H1 (cell line): ENCODE measurements around the gene TMA7B. TPM values are rescaled to one million over a fixed set of nuclear protein-coding genes. Genes with fewer than 3 reads are reported as not detected.

ENCODE experiments used
- CTCF ChIA-PET: fragments of 300-600 bp; sonication (Branson Sonifier 250); formaldehyde crosslinking; loops from one replicate; lab custom pipeline; 2021; ENCODE audit not compliant: partially characterized antibody; lab: Charles Lee
- POLR2A ChIA-PET: fragments of 300-600 bp; sonication (Branson Sonifier 250); formaldehyde crosslinking; loops from one replicate; lab custom pipeline; 2021; ENCODE audit warnings: inconsistent platforms; ENCODE audit not compliant: partially characterized antibody; lab: Charles Lee
- DNase-seq, 2 experiments: peaks; one replicate each; pipeline versions ENCODE4 v3.0.0 to v3.0.0-alpha.2; 2010 to 2022; ENCODE audit warnings: low spot score in 2 of 2, low read depth in 1 of 2, mixed read lengths in 1 of 2
- FAIRE-seq: peaks from 2 replicates; lab custom pipeline; 2011; peaks lifted over from hg19 to GRCh38; lab: Jason Lieb, UNC
- H2AFZ ChIP-seq: 2 replicates; pipeline ENCODE4 v1.8.1; 2012; ENCODE audit warnings: low read length, inconsistent platforms
- H2AK5ac ChIP-seq: 2 replicates; pipeline ENCODE4 v1.6.1; 2013; ENCODE audit warnings: low read depth, low read length
- H2BK120ac ChIP-seq: replicated peaks from 2 replicates; pipeline ENCODE3; 2013; ENCODE audit warnings: low read depth, low read length, inconsistent platforms
- H2BK12ac ChIP-seq: 2 replicates; pipeline ENCODE4 v1.6.1; 2013; ENCODE audit warnings: low read depth, low read length
- H2BK15ac ChIP-seq: 2 replicates; pipeline ENCODE4 v1.6.1; 2013; ENCODE audit warnings: low read length
- H2BK20ac ChIP-seq: 2 replicates; pipeline ENCODE4 v1.6.1; 2013; ENCODE audit warnings: low read length
- H2BK5ac ChIP-seq: 2 replicates; pipeline ENCODE4 v1.6.1; 2013; ENCODE audit warnings: low read depth, low read length
- H3K14ac ChIP-seq: 2 replicates; pipeline ENCODE4 v1.6.1; 2013; ENCODE audit warnings: inconsistent platforms; ENCODE audit not compliant: insufficient read length
- H3K18ac ChIP-seq: 2 replicates; pipeline ENCODE4 v1.6.1; 2013; ENCODE audit warnings: low read length; ENCODE audit errors: extremely low read depth
- H3K23ac ChIP-seq: 2 replicates; pipeline ENCODE4 v1.6.1; 2013; ENCODE audit warnings: inconsistent platforms; ENCODE audit not compliant: insufficient read length
- H3K23me2 ChIP-seq: 2 replicates; pipeline ENCODE4 v1.6.1; 2013; ENCODE audit warnings: low read depth, low read length
- H3K27ac ChIP-seq: 2 replicates; pipeline ENCODE4 v1.6.1; 2011; ENCODE audit warnings: low read depth, low read length, inconsistent platforms
- H3K27me3 ChIP-seq, 4 experiments: replicated peaks in 1 of 4; 1 replicate in 1 of 4; 2 replicates in 3 of 4; pipeline versions ENCODE4 v1.6.1 to v1.8.1; 2011 to 2013; ENCODE audit warnings: low read length in 3 of 4, mild to moderate bottlenecking in 3 of 4, inconsistent platforms in 2 of 4, mixed read lengths in 2 of 4, moderate library complexity in 1 of 4; ENCODE audit not compliant: control insufficient read depth in 3 of 4, insufficient read depth in 3 of 4; ENCODE audit errors: extremely low read depth in 1 of 4
- H3K36me3 ChIP-seq, 4 experiments: 2 replicates each; pipeline versions ENCODE4 v1.6.1 to v1.8.1; 2011 to 2013; ENCODE audit warnings: mild to moderate bottlenecking in 4 of 4, low read length in 3 of 4, moderate library complexity in 2 of 4, control low read depth in 1 of 4, inconsistent platforms in 1 of 4; ENCODE audit not compliant: insufficient read depth in 4 of 4, control insufficient read depth in 2 of 4
- H3K4ac ChIP-seq: replicated peaks from 2 replicates; pipeline ENCODE3; 2013; ENCODE audit warnings: low read length, low read depth, mixed read lengths, inconsistent platforms; ENCODE audit not compliant: insufficient read length
- H3K4me1 ChIP-seq, 4 experiments: replicated peaks in 1 of 4; 1 replicate in 1 of 4; 2 replicates in 3 of 4; pipeline versions ENCODE4 v1.6.1 to v1.8.1; 2011 to 2013; ENCODE audit warnings: low read length in 3 of 4, inconsistent platforms in 2 of 4, mixed read lengths in 1 of 4; ENCODE audit not compliant: insufficient read depth in 4 of 4, control insufficient read depth in 3 of 4
- H3K4me2 ChIP-seq, 2 experiments: 2 replicates each; pipeline versions ENCODE4 v1.6.1 to v1.8.1; 2011 to 2013; ENCODE audit warnings: low read depth in 2 of 2, low read length in 2 of 2, control low read depth in 1 of 2, inconsistent platforms in 1 of 2, mild to moderate bottlenecking in 1 of 2; ENCODE audit not compliant: insufficient read depth in 1 of 2
- H3K4me3 ChIP-seq, 4 experiments: fragments of 200-600, 300-600 bp in 1 of 4; sonication (generic), shearing (Covaris generic), sonication (Bioruptor Twin) in 1 of 4; 2 replicates each; pipeline versions ENCODE4 v1.5.1 to v1.8.1; 2011 to 2016; ENCODE audit warnings: low read length in 4 of 4, low read depth in 3 of 4, control low read depth in 2 of 4, inconsistent platforms in 2 of 4, mild to moderate bottlenecking in 2 of 4, mixed read lengths in 1 of 4, moderate library complexity in 1 of 4; ENCODE audit not compliant: insufficient read depth in 2 of 4; ENCODE audit errors: extremely low read depth in 1 of 4
- H3K56ac ChIP-seq: replicated peaks from 2 replicates; pipeline ENCODE3; 2013; ENCODE audit warnings: low read depth, mild to moderate bottlenecking, mixed read lengths, low read length, inconsistent platforms; ENCODE audit not compliant: insufficient read length
- H3K79me1 ChIP-seq: 2 replicates; pipeline ENCODE4 v1.6.1; 2013; ENCODE audit warnings: low read depth, low read length, control low read depth
- H3K79me2 ChIP-seq, 2 experiments: 2 replicates each; pipeline versions ENCODE4 v1.6.1 to v1.8.1; 2012 to 2013; ENCODE audit warnings: low read length in 2 of 2, mild to moderate bottlenecking in 2 of 2, inconsistent platforms in 1 of 2; ENCODE audit not compliant: insufficient read depth in 2 of 2, control insufficient read depth in 1 of 2
- H3K9ac ChIP-seq, 4 experiments: replicated peaks in 1 of 4; 1 replicate in 1 of 4; 2 replicates in 3 of 4; pipeline versions ENCODE4 v1.6.1 to v1.8.1; 2011 to 2013; ENCODE audit warnings: low read depth in 3 of 4, low read length in 3 of 4, control low read depth in 2 of 4, mild to moderate bottlenecking in 2 of 4, moderate library complexity in 2 of 4, inconsistent platforms in 1 of 4; ENCODE audit errors: extremely low read depth in 1 of 4
- H3K9me3 ChIP-seq, 2 experiments: 2 replicates each; pipeline versions ENCODE4 v1.6.1 to v1.8.1; 2012 to 2013; ENCODE audit warnings: mild to moderate bottlenecking in 2 of 2, moderate library complexity in 2 of 2, control low read depth in 1 of 2, inconsistent platforms in 1 of 2, low read depth in 1 of 2, low read length in 1 of 2, mixed read lengths in 1 of 2; ENCODE audit not compliant: insufficient read depth in 2 of 2
- H4K20me1 ChIP-seq, 2 experiments: replicated peaks in 1 of 2; 2 replicates each; pipeline versions ENCODE3 to v1.8.1; 2011 to 2013; ENCODE audit warnings: inconsistent platforms in 2 of 2, low read length in 2 of 2, mild to moderate bottlenecking in 1 of 2; ENCODE audit not compliant: insufficient read depth in 2 of 2, control insufficient read depth in 1 of 2
- H4K5ac ChIP-seq: 2 replicates; pipeline ENCODE4 v1.6.1; 2013; ENCODE audit warnings: low read length, low read depth, mixed read lengths, inconsistent platforms; ENCODE audit not compliant: insufficient read length
- H4K8ac ChIP-seq: 2 replicates; pipeline ENCODE4 v1.8.0; 2013; ENCODE audit warnings: mild to moderate bottlenecking, moderate library complexity, low read length, inconsistent platforms; ENCODE audit not compliant: insufficient read depth; ENCODE audit errors: extremely low read depth
- H4K91ac ChIP-seq: replicated peaks from 2 replicates; pipeline ENCODE3; 2013; ENCODE audit warnings: low read length, mixed read lengths, inconsistent platforms; ENCODE audit not compliant: insufficient read length
- POU5F1 ChIP-seq: IDR thresholded peaks from 2 replicates; pipeline ENCODE4 v1.6.1; 2011; ENCODE audit warnings: low read depth, mild to moderate bottlenecking, low read length, moderate library complexity
- WGBS, 2 experiments: shearing (Covaris generic) in 1 of 2; methylation state at CpG; one replicate each; pipeline versions ENCODE4 v1.1.6 to v1.1.7; 2013 to 2015; ENCODE audit warnings: low lambda C conversion rate in 2 of 2, mixed read lengths in 2 of 2, inconsistent platforms in 1 of 2, low coverage in 1 of 2, missing lambda C conversion rate in 1 of 2; ENCODE audit not compliant: insufficient replicate concordance in 2 of 2, insufficient coverage in 1 of 2, insufficient read length in 1 of 2; ENCODE audit errors: extremely low coverage in 1 of 2, missing lambda C conversion rate in 1 of 2; 5-methylcytosine and 5-hydroxymethylcytosine counted together
- polyA plus RNA-seq, 7 experiments: library from polyadenylated mRNA; depleted of rRNA in 3 of 7; stranded (reverse) in 5 of 7; unstranded in 2 of 7; fragments of >200 nt in 5 of 7; fragments of 200-250 nt in 2 of 7; gene quantifications; 1 replicate in 5 of 7; 2 replicates in 1 of 7; 4 replicates in 1 of 7; pipeline versions ENCODE4 v1.2.1 to v1.2.3, GENCODE V29; 2011 to 2013; ENCODE audit warnings: missing spikeins in 2 of 7, mixed read lengths in 2 of 7
- total RNA-seq: library from RNA; stranded (reverse); fragmentation: NEBNext Ultra II Directional; extraction: Animal tissue kit (Norgen Biotek cat#: 25700); gene quantifications from 2 replicates; pipeline ENCODE4 v1.2.1, GENCODE V29; 2021
- TF ChIP-seq, protein P1 (sequence below): IDR thresholded peaks from 2 replicates; pipeline ENCODE4 v1.6.1; 2011; ENCODE audit warnings: low read length, improper control_type of control experiment

The TMA7B gene
- total and polyA plus RNA-seq, 2 of the 8 experiments (the other 6 are each of a cell fraction or from before 2014, with no cell fraction given), result not detected

DNA sequence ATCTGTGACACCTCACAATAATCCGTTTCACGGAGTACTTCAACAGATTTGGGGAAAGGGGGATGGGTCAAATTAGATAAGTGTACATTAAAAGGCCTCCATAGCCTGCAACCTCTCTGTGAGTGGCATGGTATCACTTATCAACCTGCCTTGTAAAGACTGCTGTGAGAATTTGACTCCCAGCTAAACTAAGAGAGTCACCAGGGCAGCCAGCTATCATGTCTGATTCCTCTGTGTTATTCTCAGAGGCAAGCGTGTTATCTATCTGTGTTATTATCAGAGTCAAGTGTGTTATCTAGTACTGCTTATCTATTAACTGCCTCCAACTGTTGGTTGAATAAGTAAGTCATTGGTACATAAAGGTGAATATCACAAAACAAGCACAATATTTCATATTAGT is 30.5 kb downstream of the TMA7B start:
- WGBS, 2 experiments, result 87% methylated on average over 3 of the region's 3 CpGs; no CpG with 5 or more reads in 1 of the 2 experiments
- TF ChIP-seq, protein P1, sequence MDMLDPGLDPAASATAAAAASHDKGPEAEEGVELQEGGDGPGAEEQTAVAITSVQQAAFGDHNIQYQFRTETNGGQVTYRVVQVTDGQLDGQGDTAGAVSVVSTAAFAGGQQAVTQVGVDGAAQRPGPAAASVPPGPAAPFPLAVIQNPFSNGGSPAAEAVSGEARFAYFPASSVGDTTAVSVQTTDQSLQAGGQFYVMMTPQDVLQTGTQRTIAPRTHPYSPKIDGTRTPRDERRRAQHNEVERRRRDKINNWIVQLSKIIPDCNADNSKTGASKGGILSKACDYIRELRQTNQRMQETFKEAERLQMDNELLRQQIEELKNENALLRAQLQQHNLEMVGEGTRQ, result no peak
- TF ChIP-seq POU5F1, result no peak

More for the DNA sequence above, 30.5 kb downstream of the TMA7B start:
- no peak overlapping the region for H4K91ac ChIP-seq
- no peak overlapping the region for H3K23ac ChIP-seq
- no peak for DNase-seq
- H3K4me2 ChIP-seq, result no peak overlapping the region
- no peak overlapping the region for H2AK5ac ChIP-seq
- no peak overlapping the region for H3K4ac ChIP-seq
- no peak overlapping the region for H3K14ac ChIP-seq
- no peaks in the 10 kb centered on the region for H3K36me3 ChIP-seq
- no peak overlapping the region for H2BK120ac ChIP-seq
- H3K27me3 ChIP-seq, result peaks cover 0 to 17% (median 13%) of the 10 kb centered on the region in 4 experiments; a peak in 6 of 7 replicates
- H3K56ac ChIP-seq, result no peak overlapping the region
- no peaks in the 10 kb centered on the region for H4K20me1 ChIP-seq
- H2BK5ac ChIP-seq, result no peak overlapping the region
- H2BK15ac ChIP-seq, result no peak overlapping the region
- H3K27ac ChIP-seq, result no peak overlapping the region
- peaks cover 3 to 9% (median 7%) of the 10 kb centered on the region in 4 experiments; a peak in 6 of 7 replicates for H3K4me1 ChIP-seq
- no peaks in the 10 kb centered on the region for H3K9me3 ChIP-seq
- H2AFZ ChIP-seq, result no peak overlapping the region
- H3K18ac ChIP-seq, result no peak overlapping the region
- no peaks in the 10 kb centered on the region for H3K79me1 ChIP-seq
- peaks cover 7% of the 10 kb centered on the region; the same call in 1 of the 2 replicates for H3K23me2 ChIP-seq
- H4K8ac ChIP-seq, result no peak overlapping the region
- CTCF ChIA-PET, result interaction anchor here (0.6 to 1.7 kb wide), 6 partner anchors 15 to 497 kb away, joined by 3 to 6 read pairs (median 4); no protein-coding TSS in a partner anchor
- H3K79me2 ChIP-seq, result peaks cover 0 to 2% of the 10 kb centered on the region in 2 experiments; a peak in 1 of 4 replicates
- H3K9ac ChIP-seq, result no peak overlapping the region
- FAIRE-seq, result no peak
- no peak overlapping the region for H2BK20ac ChIP-seq
- H3K4me3 ChIP-seq, result no peak overlapping the region
- POLR2A ChIA-PET, result interaction anchor here (1.4 kb wide), 2 partner anchors 40 to 468 kb away, joined by 3 read pairs; no protein-coding TSS in a partner anchor
- no peak overlapping the region for H2BK12ac ChIP-seq
- H4K5ac ChIP-seq, result no peak overlapping the region
